ENCODE measurements around the gene PDZRN3. TPM values are rescaled to one million over a fixed set of nuclear protein-coding genes. Genes with fewer than 3 reads are reported as not detected.

Gene PDZRN3
- total and polyA plus RNA-seq, 2 experiments from 2014 or later = 42.9 to 60.5 TPM

DNA sequence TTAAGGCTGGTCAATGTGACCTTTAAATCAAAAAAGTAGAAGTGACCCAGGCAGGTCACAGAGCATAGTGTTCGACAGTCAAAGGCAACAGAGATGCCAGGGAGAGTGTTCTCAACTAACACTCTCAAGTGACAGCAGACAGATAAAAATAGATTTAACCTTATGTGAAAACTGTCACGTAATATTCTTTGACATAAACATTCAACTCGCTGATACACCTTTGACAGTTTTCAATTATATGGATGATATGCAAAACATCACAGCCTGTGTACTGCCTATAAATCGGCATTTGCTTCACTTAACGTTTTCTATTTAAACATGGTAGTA is 15.5 kb downstream of the PDZRN3 start:
- peaks cover 89% of the 10 kb centered on the region for H3K79me2 ChIP-seq

DNA sequence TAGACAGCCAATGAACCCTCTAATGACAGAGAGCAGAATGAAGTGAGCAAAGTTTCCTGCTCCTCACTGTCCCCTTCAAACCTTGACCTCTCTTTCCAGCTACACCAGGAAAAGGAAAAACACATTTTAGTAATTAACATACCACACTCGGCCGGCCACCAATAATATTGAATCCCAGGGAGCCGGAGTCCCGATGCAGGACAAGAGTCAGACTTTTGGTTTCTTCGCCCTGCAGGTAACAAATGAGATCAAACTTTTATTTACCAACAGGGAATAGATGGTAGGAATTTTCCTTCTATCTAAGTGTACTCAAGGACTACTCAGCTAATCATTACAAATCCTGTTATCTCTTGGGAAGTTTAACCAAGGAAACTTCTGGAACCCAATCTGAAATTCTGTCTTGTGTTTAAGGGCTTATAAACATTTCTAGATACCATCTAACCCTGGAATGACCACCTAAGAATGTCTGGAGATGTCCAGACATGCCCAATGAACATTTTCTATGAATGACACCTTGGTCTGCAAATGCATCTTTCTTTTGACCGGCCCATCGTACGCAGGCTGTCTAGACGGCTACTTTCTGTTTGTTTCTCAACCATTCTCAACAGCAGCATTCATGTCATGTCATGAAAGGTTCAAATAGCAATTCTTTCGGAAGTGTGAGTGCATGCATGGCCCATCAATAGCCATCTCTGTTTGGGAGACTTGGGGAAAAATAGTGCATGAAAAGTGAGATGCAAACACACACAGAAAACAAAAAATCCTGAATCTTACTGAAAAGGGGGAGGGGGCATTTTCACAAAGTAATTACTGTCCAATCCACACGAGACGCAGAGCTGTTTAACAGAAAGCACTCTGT is 16.1 kb downstream of the PDZRN3 start:
- WGBS (ENCODE audit: low lambda C conversion rate, missing lambda C conversion rate) = 39% methylated on average over 12 of the region's 12 CpGs
- peaks cover 52% of the 10 kb centered on the region for H3K4me1 ChIP-seq (ENCODE audit: insufficient read depth)
- H3K27ac ChIP-seq = peak overlapping the region; percentile 56
- TF ChIP-seq EZH2 (IDR thresholded peaks at IDR 0.05; ENCODE audit: borderline replicate concordance) (no peak), EZH2phosphoT487 (IDR thresholded peaks at IDR 0.05; ENCODE audit: low read depth, severe bottlenecking, unreplicated experiment) (no peak)
- TF ChIP-seq, protein P1, sequence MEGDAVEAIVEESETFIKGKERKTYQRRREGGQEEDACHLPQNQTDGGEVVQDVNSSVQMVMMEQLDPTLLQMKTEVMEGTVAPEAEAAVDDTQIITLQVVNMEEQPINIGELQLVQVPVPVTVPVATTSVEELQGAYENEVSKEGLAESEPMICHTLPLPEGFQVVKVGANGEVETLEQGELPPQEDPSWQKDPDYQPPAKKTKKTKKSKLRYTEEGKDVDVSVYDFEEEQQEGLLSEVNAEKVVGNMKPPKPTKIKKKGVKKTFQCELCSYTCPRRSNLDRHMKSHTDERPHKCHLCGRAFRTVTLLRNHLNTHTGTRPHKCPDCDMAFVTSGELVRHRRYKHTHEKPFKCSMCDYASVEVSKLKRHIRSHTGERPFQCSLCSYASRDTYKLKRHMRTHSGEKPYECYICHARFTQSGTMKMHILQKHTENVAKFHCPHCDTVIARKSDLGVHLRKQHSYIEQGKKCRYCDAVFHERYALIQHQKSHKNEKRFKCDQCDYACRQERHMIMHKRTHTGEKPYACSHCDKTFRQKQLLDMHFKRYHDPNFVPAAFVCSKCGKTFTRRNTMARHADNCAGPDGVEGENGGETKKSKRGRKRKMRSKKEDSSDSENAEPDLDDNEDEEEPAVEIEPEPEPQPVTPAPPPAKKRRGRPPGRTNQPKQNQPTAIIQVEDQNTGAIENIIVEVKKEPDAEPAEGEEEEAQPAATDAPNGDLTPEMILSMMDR (IDR thresholded peaks at IDR 0.05; ENCODE audit: poor library complexity) = no peak
- H3K9me3 ChIP-seq (ENCODE audit: low read depth) = no peaks in the 10 kb centered on the region
- H4K20me1 ChIP-seq (ENCODE audit: insufficient read depth, poor library complexity, severe bottlenecking) = peaks cover 33% of the 10 kb centered on the region
- H3K4me3 ChIP-seq = no peak overlapping the region
- no peak for DNase-seq (ENCODE audit: low spot score)
- peak overlapping the region; percentile 40 for H2AFZ ChIP-seq
- H3K9me2 ChIP-seq (replicated peaks; ENCODE audit: insufficient read depth) = no peaks in the 10 kb centered on the region
- H3K36me3 ChIP-seq (replicated peaks; ENCODE audit: insufficient read depth, low read depth) = no peaks in the 10 kb centered on the region
- H3K4me2 ChIP-seq = peak overlapping the region; percentile 78
- no peaks in the 10 kb centered on the region for H3K27me3 ChIP-seq
- H3K79me2 ChIP-seq = peaks cover 83% of the 10 kb centered on the region

More for the DNA sequence above, 15.5 kb downstream of the PDZRN3 start:
- Histone ChIP-seq H3K4me3 (no peak overlapping the region), H3K9me2 (replicated peaks; ENCODE audit: insufficient read depth) (no peaks in the 10 kb centered on the region), H3K27ac (peak overlapping the region; percentile 56), H3K27me3 (no peaks in the 10 kb centered on the region), H3K4me1 (ENCODE audit: insufficient read depth) (peaks cover 46% of the 10 kb centered on the region), H3K9me3 (ENCODE audit: low read depth) (no peaks in the 10 kb centered on the region), H3K4me2 (peak overlapping the region; percentile 78), H4K20me1 (ENCODE audit: insufficient read depth, poor library complexity, severe bottlenecking) (peaks cover 33% of the 10 kb centered on the region), H2AFZ (no peak overlapping the region), H3K36me3 (replicated peaks; ENCODE audit: insufficient read depth, low read depth) (no peaks in the 10 kb centered on the region)
- no peak for DNase-seq (ENCODE audit: low spot score)
- no peak for TF ChIP-seq EZH2phosphoT487 (IDR thresholded peaks at IDR 0.05; ENCODE audit: low read depth, severe bottlenecking, unreplicated experiment)
- TF ChIP-seq, protein P1 (IDR thresholded peaks at IDR 0.05; ENCODE audit: poor library complexity) = no peak
- TF ChIP-seq EZH2 (IDR thresholded peaks at IDR 0.05; ENCODE audit: borderline replicate concordance) = no peak
- 68% methylated on average over 5 of the region's 5 CpGs for WGBS (ENCODE audit: low lambda C conversion rate, missing lambda C conversion rate)

DNA sequence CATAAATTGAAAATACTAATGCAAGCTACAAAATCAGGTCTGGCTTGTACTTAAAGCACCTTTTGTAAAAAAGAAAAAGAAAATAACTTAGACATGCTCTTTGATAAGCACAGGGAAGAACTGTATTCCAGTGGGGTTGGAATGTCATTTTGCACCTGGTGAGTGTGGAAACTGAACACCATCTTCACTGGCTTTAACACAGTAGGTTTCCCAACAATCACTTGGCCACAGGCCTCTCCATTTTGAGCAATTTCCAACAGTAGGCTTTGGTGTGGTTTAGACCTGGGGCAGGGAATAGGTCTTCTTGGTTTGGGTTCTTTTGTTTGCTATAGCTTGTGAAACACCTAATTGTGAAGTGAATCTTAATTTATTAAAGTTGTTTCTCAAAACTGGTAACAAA is 18.9 kb downstream of the PDZRN3 start:
- no peak for TF ChIP-seq EZH2phosphoT487 (IDR thresholded peaks at IDR 0.05; ENCODE audit: low read depth, severe bottlenecking, unreplicated experiment)
- TF ChIP-seq, protein P1 (IDR thresholded peaks at IDR 0.05; ENCODE audit: poor library complexity) = no peak
- no peak overlapping the region for H3K4me3 ChIP-seq
- H3K79me2 ChIP-seq = peaks cover 66% of the 10 kb centered on the region
- H3K9me3 ChIP-seq (ENCODE audit: low read depth) = no peaks in the 10 kb centered on the region
- no peak overlapping the region for H2AFZ ChIP-seq
- H3K4me2 ChIP-seq = no peak overlapping the region
- no peak overlapping the region for H3K27ac ChIP-seq
- peaks cover 67% of the 10 kb centered on the region for H3K4me1 ChIP-seq (ENCODE audit: insufficient read depth)
- H3K27me3 ChIP-seq = no peaks in the 10 kb centered on the region
- DNase-seq (ENCODE audit: low spot score) = no peak
- no peaks in the 10 kb centered on the region for H3K9me2 ChIP-seq (replicated peaks; ENCODE audit: insufficient read depth)
- no peaks in the 10 kb centered on the region for H3K36me3 ChIP-seq (replicated peaks; ENCODE audit: insufficient read depth, low read depth)
- H4K20me1 ChIP-seq (ENCODE audit: insufficient read depth, poor library complexity, severe bottlenecking) = peaks cover 16% of the 10 kb centered on the region
